ENCODE measurements around the gene CCDC112. TPM values are rescaled to one million over a fixed set of nuclear protein-coding genes. Genes with fewer than 3 reads are reported as not detected.

The CCDC112 gene
- polyA plus RNA-seq, 1 donor (not counting 4 experiments of a cell fraction or from before 2014, with no cell fraction given), result 4.0 TPM

DNA sequence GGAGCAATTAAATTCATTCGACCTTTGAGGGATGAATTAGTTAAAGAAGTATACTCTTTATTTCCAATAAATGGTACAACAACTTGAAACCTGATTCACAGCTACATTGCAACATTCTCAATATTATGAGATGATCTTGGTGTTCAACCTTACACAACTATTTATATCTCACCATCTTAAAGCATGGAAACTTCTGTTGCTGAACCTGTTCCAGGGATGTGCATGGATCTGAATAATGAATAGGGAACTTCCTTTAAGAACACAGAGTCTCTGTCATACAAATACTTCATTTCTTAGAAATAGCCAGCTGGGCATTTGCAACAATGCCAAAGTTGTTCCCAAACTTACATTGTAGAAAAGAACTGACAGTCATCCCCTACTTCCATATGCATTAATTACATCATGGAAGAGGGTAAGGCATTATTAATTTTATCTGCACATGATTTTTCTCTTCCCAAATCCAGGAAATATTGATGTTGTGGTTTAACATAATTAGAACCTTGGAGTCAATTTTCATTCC, 39.8 kb upstream of the CCDC112 start:
- Histone ChIP-seq H2AFZ (ENCODE audit: control insufficient read depth, low read length) (no peak overlapping the region), H3K9me1 (ENCODE audit: control insufficient read depth, extremely low read depth, insufficient read depth, low read length) (no peaks in the 10 kb centered on the region), H3K27ac (ENCODE audit: control insufficient read depth, insufficient read depth, low read length) (no peak overlapping the region), H3K36me3 (ENCODE audit: control insufficient read depth in 2 of 2, extremely low read depth in 1 of 2, insufficient read depth in 2 of 2, low read length in 2 of 2) (no peaks in the 10 kb centered on the region), H4K20me1 (ENCODE audit: control insufficient read depth, extremely low read depth, insufficient read depth, low read length) (no peaks in the 10 kb centered on the region), H3K27me3 (ENCODE audit: control insufficient read depth, extremely low read depth, insufficient read depth, low read length) (no peaks in the 10 kb centered on the region), H3K4me3 (ENCODE audit: control insufficient read depth in 2 of 3, extremely low read depth in 1 of 3, insufficient read depth in 2 of 3, low read depth in 1 of 3, low read length in 3 of 3) (no peak overlapping the region), H3K4me2 (ENCODE audit: control insufficient read depth, extremely low read depth, insufficient read depth, low read depth, low read length) (no peak overlapping the region), H3K79me2 (ENCODE audit: control insufficient read depth, insufficient read depth, low read length) (no peaks in the 10 kb centered on the region), H3K4me1 (ENCODE audit: control insufficient read depth, extremely low read depth, insufficient read depth, low read length) (no peaks in the 10 kb centered on the region), H3K9me3 (ENCODE audit: control insufficient read depth, low read depth, low read length) (no peaks in the 10 kb centered on the region), H3K9ac (ENCODE audit: control insufficient read depth, extremely low read depth, insufficient read depth, low read length) (no peak overlapping the region)
- no peak for TF ChIP-seq CTCF (optimal IDR thresholded peaks at IDR 0.05 in 1 of 3, IDR thresholded peaks at IDR 0.05 in 1 of 3, conservative IDR thresholded peaks at IDR 0.05 in 1 of 3; ENCODE audit: extremely low read depth in 1 of 3, insufficient read depth in 2 of 3, low read length in 3 of 3)
- TF ChIP-seq EZH2 (IDR thresholded peaks at IDR 0.05; ENCODE audit: low read length), result no peak
- FAIRE-seq (no peak), DNase-seq (ENCODE audit: low read depth, low spot score) (no peak)
- dilution Hi-C loops (cut with MboI; ENCODE audit: extremely low pct_ligation_motif_present, low sequenced_read_pairs), result no loop called here

GRCh38 chr5:115335301-115335700, 38.8 kb upstream of the CCDC112 start:
- Histone ChIP-seq H3K27ac (ENCODE audit: control insufficient read depth, insufficient read depth, low read length) (no peak overlapping the region), H4K20me1 (ENCODE audit: control insufficient read depth, extremely low read depth, insufficient read depth, low read length) (no peaks in the 10 kb centered on the region), H3K4me1 (ENCODE audit: control insufficient read depth, extremely low read depth, insufficient read depth, low read length) (no peaks in the 10 kb centered on the region), H3K27me3 (ENCODE audit: control insufficient read depth, extremely low read depth, insufficient read depth, low read length) (no peaks in the 10 kb centered on the region), H3K36me3 (ENCODE audit: control insufficient read depth in 2 of 2, extremely low read depth in 1 of 2, insufficient read depth in 2 of 2, low read length in 2 of 2) (no peaks in the 10 kb centered on the region), H3K4me3 (ENCODE audit: control insufficient read depth in 2 of 3, extremely low read depth in 1 of 3, insufficient read depth in 2 of 3, low read depth in 1 of 3, low read length in 3 of 3) (no peak overlapping the region), H3K9ac (ENCODE audit: control insufficient read depth, extremely low read depth, insufficient read depth, low read length) (no peak overlapping the region), H3K4me2 (ENCODE audit: control insufficient read depth, extremely low read depth, insufficient read depth, low read depth, low read length) (no peak overlapping the region), H3K9me1 (ENCODE audit: control insufficient read depth, extremely low read depth, insufficient read depth, low read length) (no peaks in the 10 kb centered on the region), H2AFZ (ENCODE audit: control insufficient read depth, low read length) (no peak overlapping the region), H3K79me2 (ENCODE audit: control insufficient read depth, insufficient read depth, low read length) (no peaks in the 10 kb centered on the region), H3K9me3 (ENCODE audit: control insufficient read depth, low read depth, low read length) (no peaks in the 10 kb centered on the region)
- TF ChIP-seq EZH2 (IDR thresholded peaks at IDR 0.05; ENCODE audit: low read length), result no peak
- no peak for TF ChIP-seq CTCF (optimal IDR thresholded peaks at IDR 0.05 in 1 of 3, IDR thresholded peaks at IDR 0.05 in 1 of 3, conservative IDR thresholded peaks at IDR 0.05 in 1 of 3; ENCODE audit: extremely low read depth in 1 of 3, insufficient read depth in 2 of 3, low read length in 3 of 3)
- dilution Hi-C loops (cut with MboI; ENCODE audit: extremely low pct_ligation_motif_present, low sequenced_read_pairs), result no loop called here
- no peak for DNase-seq (ENCODE audit: low read depth, low spot score)
- FAIRE-seq, result no peak

Data from keratinocyte (primary cell).